Nephron (organoid): ENCODE results near the gene MAP2K1.

Experiments used
- H3K27ac Mint-ChIP-seq, 3 experiments: 2 replicates each; pipeline ENCODE4 v1.8.0; 2020; ENCODE audit warnings: mixed read lengths in 3 of 3, mild to moderate bottlenecking in 2 of 3, moderate library complexity in 1 of 3
- H3K27me3 Mint-ChIP-seq: 2 replicates; pipeline ENCODE4 v1.8.0; 2021; ENCODE audit warnings: low read depth, mild to moderate bottlenecking, moderate library complexity, mixed read lengths
- H3K36me3 Mint-ChIP-seq: 2 replicates; pipeline ENCODE4 v1.8.0; 2020; ENCODE audit warnings: low read depth, mixed read lengths
- H3K4me1 Mint-ChIP-seq: 2 replicates; pipeline ENCODE4 v1.8.0; 2020; ENCODE audit warnings: mixed read lengths
- H3K4me3 Mint-ChIP-seq, 3 experiments: 2 replicates each; pipeline ENCODE4 v1.8.0; 2020; ENCODE audit warnings: mild to moderate bottlenecking in 3 of 3, mixed read lengths in 3 of 3, moderate library complexity in 2 of 3
- H3K9me3 Mint-ChIP-seq: 2 replicates; pipeline ENCODE4 v1.8.0; 2020; ENCODE audit warnings: mixed read lengths
- CTCF ChIP-seq, 3 experiments: fragments of 200-600 bp; sonication (generic); IDR thresholded peaks; one replicate each; pipeline ENCODE4 v1.5.0; 2021; ENCODE audit warnings: antibody characterized with exemption in 3 of 3; ENCODE audit not compliant: unreplicated experiment in 3 of 3

The MAP2K1 gene

GRCh38 chr15:66488525-66488924 lies 101.8 kb downstream of the MAP2K1 start:
- H3K36me3 Mint-ChIP-seq = peaks cover 34% of the 10 kb centered on the region
- no peaks in the 10 kb centered on the region for H3K4me1 Mint-ChIP-seq
- no peaks in the 10 kb centered on the region for H3K27me3 Mint-ChIP-seq
- no peak overlapping the region for H3K4me3 Mint-ChIP-seq
- H3K9me3 Mint-ChIP-seq = no peaks in the 10 kb centered on the region
- no peak for TF ChIP-seq CTCF (IDR thresholded peaks at IDR 0.05; ENCODE audit: unreplicated experiment in 3 of 3)
- H3K27ac Mint-ChIP-seq = no peak overlapping the region

- H3K27me3 Mint-ChIP-seq = no peaks in the 10 kb centered on the region
- H3K27ac Mint-ChIP-seq = no peak overlapping the region
- H3K4me1 Mint-ChIP-seq = no peaks in the 10 kb centered on the region
- H3K9me3 Mint-ChIP-seq = no peaks in the 10 kb centered on the region
- peaks cover 38% of the 10 kb centered on the region for H3K36me3 Mint-ChIP-seq
- TF ChIP-seq CTCF (IDR thresholded peaks at IDR 0.05; ENCODE audit: unreplicated experiment in 3 of 3) = no peak
- H3K4me3 Mint-ChIP-seq = no peak overlapping the region
Observed at GRCh38 chr15:66489179-66489791, 102.6 kb downstream of the MAP2K1 start.

- H3K4me3 Mint-ChIP-seq = no peak overlapping the region
- H3K27me3 Mint-ChIP-seq = no peaks in the 10 kb centered on the region
- H3K9me3 Mint-ChIP-seq = no peaks in the 10 kb centered on the region
- peaks cover 49% of the 10 kb centered on the region for H3K36me3 Mint-ChIP-seq
- peaks cover 4% of the 10 kb centered on the region for H3K4me1 Mint-ChIP-seq
- TF ChIP-seq CTCF (IDR thresholded peaks at IDR 0.05; ENCODE audit: unreplicated experiment in 3 of 3) = no peak
- H3K27ac Mint-ChIP-seq = no peak overlapping the region
Observed at GRCh38 chr15:66491846-66492245, 105.1 kb downstream of the MAP2K1 start.

- TF ChIP-seq CTCF (IDR thresholded peaks at IDR 0.05; ENCODE audit: unreplicated experiment in 3 of 3) = no peak
- no peak overlapping the region for H3K27ac Mint-ChIP-seq
- no peaks in the 10 kb centered on the region for H3K9me3 Mint-ChIP-seq
- peaks cover 49% of the 10 kb centered on the region for H3K36me3 Mint-ChIP-seq
- peak overlapping the region in 1 of 3 experiments; percentile 30 for H3K4me3 Mint-ChIP-seq
- peaks cover 11% of the 10 kb centered on the region for H3K4me1 Mint-ChIP-seq
- no peaks in the 10 kb centered on the region for H3K27me3 Mint-ChIP-seq
Observed at GRCh38 chr15:66494262-66494661, 107.5 kb downstream of the MAP2K1 start.

- TF ChIP-seq CTCF (IDR thresholded peaks at IDR 0.05; ENCODE audit: unreplicated experiment in 3 of 3) = no peak
- peak overlapping the region; percentile 93 to 95 (median 95) for H3K4me3 Mint-ChIP-seq
- peaks cover 16% of the 10 kb centered on the region for H3K4me1 Mint-ChIP-seq
- H3K27ac Mint-ChIP-seq = peak overlapping the region; percentile 62 to 87 (median 72)
- no peaks in the 10 kb centered on the region for H3K27me3 Mint-ChIP-seq
- H3K36me3 Mint-ChIP-seq = peaks cover 67% of the 10 kb centered on the region
- no peaks in the 10 kb centered on the region for H3K9me3 Mint-ChIP-seq
Observed at GRCh38 chr15:66496951-66497501, 110.3 kb downstream of the MAP2K1 start.
